MM.1S (cell line): ENCODE data around the gene HBP1.

ENCODE experiments used
- DNase-seq: peaks from one replicate; pipeline ENCODE4 v3.0.0-alpha.2; 2015
- H2AFZ ChIP-seq: fragments of 300-600 bp; sonication (generic); 2 replicates; pipeline ENCODE4 v1.6.0; 2016; ENCODE audit warnings: antibody characterized with exemption, low read length
- H3F3A ChIP-seq: fragments of 300-600 bp; sonication (generic); 2 replicates; pipeline ENCODE4 v1.6.1; 2016; ENCODE audit warnings: mild to moderate bottlenecking, antibody characterized with exemption, low read length, moderate library complexity, mixed read lengths; ENCODE audit not compliant: insufficient read depth
- H3K27ac ChIP-seq: fragments of 300-600 bp; sonication (generic); 2 replicates; pipeline ENCODE4 v1.5.1; 2016; ENCODE audit warnings: mild to moderate bottlenecking, low read length
- H3K27me3 ChIP-seq: fragments of 300-600 bp; sonication (generic); replicated peaks from 2 replicates; pipeline ENCODE4 v1.6.0; 2016; ENCODE audit warnings: low read length; ENCODE audit not compliant: insufficient read depth
- H3K36me3 ChIP-seq: fragments of 300-600 bp; sonication (generic); replicated peaks from 2 replicates; pipeline ENCODE4 v1.6.1; 2016; ENCODE audit warnings: mild to moderate bottlenecking, low read length, mixed read lengths; ENCODE audit not compliant: insufficient read depth
- H3K4me1 ChIP-seq: fragments of 300-600 bp; sonication (generic); 2 replicates; pipeline ENCODE4 v1.6.1; 2016; ENCODE audit warnings: low read length, mixed read lengths
- H3K4me2 ChIP-seq: fragments of 300-600 bp; sonication (generic); 2 replicates; pipeline ENCODE4 v1.6.0; 2016; ENCODE audit warnings: low read depth, low read length
- H3K4me3 ChIP-seq: fragments of 300-600 bp; sonication (generic); 2 replicates; pipeline ENCODE4 v1.5.1; 2016; ENCODE audit warnings: low read length, mixed read lengths
- H3K79me2 ChIP-seq: fragments of 300-600 bp; sonication (generic); 2 replicates; pipeline ENCODE4 v1.6.1; 2016; ENCODE audit warnings: mixed run types, low read length, mixed read lengths
- H3K9ac ChIP-seq: fragments of 300-600 bp; sonication (generic); 2 replicates; pipeline ENCODE4 v1.6.1; 2016; ENCODE audit warnings: low read length, mixed read lengths
- H3K9me2 ChIP-seq: fragments of 300-600 bp; sonication (generic); replicated peaks from 2 replicates; pipeline ENCODE4 v1.6.1; 2016; ENCODE audit warnings: mild to moderate bottlenecking, low read length, mixed read lengths; ENCODE audit not compliant: insufficient read depth
- H3K9me3 ChIP-seq: fragments of 300-600 bp; sonication (generic); replicated peaks from 2 replicates; pipeline ENCODE4 v1.6.1; 2016; ENCODE audit warnings: mild to moderate bottlenecking, low read length, mixed read lengths; ENCODE audit not compliant: insufficient read depth
- H4K20me1 ChIP-seq: fragments of 300-600 bp; sonication (generic); 2 replicates; pipeline ENCODE4 v1.6.1; 2016; ENCODE audit warnings: mild to moderate bottlenecking, low read length, moderate library complexity, mixed read lengths; ENCODE audit not compliant: insufficient read depth
- CTCF ChIP-seq: fragments of 300-600 bp; sonication (generic); IDR thresholded peaks from 2 replicates; pipeline ENCODE4 v1.5.1; 2016; ENCODE audit warnings: antibody characterized with exemption, low read length, mixed read lengths
- EZH2 ChIP-seq: fragments of 300-600 bp; sonication (generic); optimal IDR thresholded peaks from 2 replicates; pipeline ENCODE3; 2017; ENCODE audit warnings: low read depth, mild to moderate bottlenecking, antibody characterized with exemption, low read length, mixed read lengths
- EZH2phosphoT487 ChIP-seq: fragments of 300-600 bp; sonication (generic); IDR thresholded peaks from 2 replicates; pipeline ENCODE4 v1.6.1; 2018; ENCODE audit warnings: antibody characterized with exemption, low read length

HBP1 gene

DNA sequence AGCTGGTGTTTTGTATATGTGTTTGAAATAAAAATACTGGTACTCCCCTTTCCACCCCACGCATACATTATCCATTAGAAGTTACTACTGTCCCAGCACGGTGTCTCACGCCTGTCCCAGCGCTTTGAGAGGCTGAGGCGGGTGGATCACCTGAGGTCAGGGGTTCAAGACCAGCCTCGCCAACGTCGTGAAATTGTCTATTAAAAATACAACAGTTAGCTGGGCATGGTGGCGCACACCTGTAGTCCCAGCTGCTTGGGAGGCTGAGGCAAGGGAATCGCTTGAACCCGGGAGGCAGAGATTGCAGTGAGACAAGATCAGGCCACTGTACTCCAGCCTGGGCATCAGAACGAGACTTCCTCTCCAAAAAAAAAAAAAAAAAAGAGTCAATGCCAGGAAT lies 2.7 kb downstream of the HBP1 start:
- Histone ChIP-seq H3K4me2 (peak overlapping the region; percentile 49; the same call in 1 of the 2 replicates), H3K27ac (no peak overlapping the region), H3K9me2 (no peaks in the 10 kb centered on the region), H3K79me2 (peaks cover 61% of the 10 kb centered on the region), H3K36me3 (no peaks in the 10 kb centered on the region), H3K4me1 (peaks cover 15% of the 10 kb centered on the region), H3K27me3 (no peaks in the 10 kb centered on the region), H3F3A (peaks cover 34% of the 10 kb centered on the region), H3K9me3 (no peaks in the 10 kb centered on the region), H3K4me3 (no peak overlapping the region), H3K9ac (no peak overlapping the region), H2AFZ (no peak overlapping the region), H4K20me1 (peaks cover 17% of the 10 kb centered on the region)
- no peak for TF ChIP-seq CTCF
- TF ChIP-seq EZH2phosphoT487, result no peak
- TF ChIP-seq EZH2, result no peak
- DNase-seq, result no peak

- H3K4me2 ChIP-seq, result peak overlapping the region; percentile 49
- H3K4me1 ChIP-seq, result peaks cover 15% of the 10 kb centered on the region
- no peaks in the 10 kb centered on the region for H3K9me3 ChIP-seq
- 0 out of 2 replicates have a peak overlapping the region, but pooled peaks have one; percentile 5 for H3K4me3 ChIP-seq
- DNase-seq, result peak; percentile 34
- peaks cover 17% of the 10 kb centered on the region for H4K20me1 ChIP-seq
- H2AFZ ChIP-seq, result no peak overlapping the region
- no peak overlapping the region for H3K9ac ChIP-seq
- no peaks in the 10 kb centered on the region for H3K27me3 ChIP-seq
- TF ChIP-seq CTCF (no peak), EZH2 (no peak), EZH2phosphoT487 (0 out of 2 replicates have a peak, but pooled peaks have one; percentile 35)
- no peak overlapping the region for H3K27ac ChIP-seq
- H3K9me2 ChIP-seq, result no peaks in the 10 kb centered on the region
- H3K79me2 ChIP-seq, result peaks cover 71% of the 10 kb centered on the region
- peaks cover 30% of the 10 kb centered on the region for H3F3A ChIP-seq
- no peaks in the 10 kb centered on the region for H3K36me3 ChIP-seq
Observed at GRCh38 chr7:107172276-107173032, 3.7 kb downstream of the HBP1 start.

DNA sequence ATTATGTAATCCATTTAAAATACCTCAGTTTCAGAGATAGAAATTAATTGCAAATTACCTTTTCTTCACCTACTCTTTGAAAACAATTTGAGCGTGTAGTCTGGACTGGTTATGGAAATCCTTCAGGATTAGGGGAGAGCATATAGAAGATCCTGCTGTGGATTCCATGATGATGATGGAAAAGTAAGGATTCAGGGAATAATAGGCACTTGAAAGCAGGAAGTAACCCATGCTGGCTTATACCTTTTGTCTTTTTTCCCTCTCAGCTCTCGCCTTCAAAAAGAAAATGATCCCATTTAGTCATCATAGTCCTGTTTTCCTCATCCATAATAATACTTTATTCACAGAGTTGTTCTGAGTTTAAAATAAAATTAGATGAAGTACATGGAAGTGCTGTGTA lies 4.4 kb downstream of the HBP1 start:
- no peak overlapping the region for H3K9ac ChIP-seq
- peaks cover 78% of the 10 kb centered on the region for H3K79me2 ChIP-seq
- H3K27me3 ChIP-seq, result no peaks in the 10 kb centered on the region
- DNase-seq, result no peak
- H3K4me3 ChIP-seq, result no peak overlapping the region
- no peak overlapping the region for H2AFZ ChIP-seq
- no peak overlapping the region for H3K27ac ChIP-seq
- H3K9me3 ChIP-seq, result no peaks in the 10 kb centered on the region
- no peaks in the 10 kb centered on the region for H3K9me2 ChIP-seq
- H3K36me3 ChIP-seq, result no peaks in the 10 kb centered on the region
- H3F3A ChIP-seq, result peaks cover 23% of the 10 kb centered on the region
- H3K4me1 ChIP-seq, result peaks cover 15% of the 10 kb centered on the region
- H4K20me1 ChIP-seq, result peaks cover 17% of the 10 kb centered on the region
- no peak overlapping the region for H3K4me2 ChIP-seq
- no peak for TF ChIP-seq EZH2
- TF ChIP-seq EZH2phosphoT487, result no peak
- no peak for TF ChIP-seq CTCF
